ENCODE measurements around the gene SDC3. TPM values are rescaled to one million over a fixed set of nuclear protein-coding genes. Genes with fewer than 3 reads are reported as not detected.

Gene SDC3
- total and polyA plus RNA-seq, 4 donors: 21.2 to 41.8 (median 23.7) TPM

DNA sequence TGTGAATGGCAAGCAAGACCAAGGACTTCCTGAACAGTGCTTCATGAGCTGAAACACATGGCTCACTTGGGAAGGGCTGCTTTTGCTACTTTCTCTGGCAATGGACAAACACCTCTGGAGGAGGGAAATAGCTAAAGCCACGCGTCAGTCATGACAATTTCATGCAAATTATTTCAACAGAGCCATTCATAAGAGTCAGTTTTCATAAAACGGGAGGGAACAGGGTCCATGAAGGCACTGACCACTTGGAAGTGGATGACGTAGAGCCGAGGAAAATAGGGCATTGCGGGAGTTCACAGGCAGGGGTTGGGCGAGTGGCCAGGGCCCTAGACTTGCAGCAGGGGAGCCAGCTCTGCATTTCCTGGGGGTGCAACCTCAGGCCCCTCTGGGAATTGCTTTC is 43.9 kb downstream of the SDC3 start:
- ATAC-seq (ENCODE audit: insufficient read depth, low FRiP score) (no peak), DNase-seq (no peak)
- no peaks in the 10 kb centered on the region for H3K9me3 ChIP-seq (ENCODE audit: control insufficient read depth in 4 of 4, insufficient read depth in 3 of 4, low read length in 3 of 4)
- no peaks in the 10 kb centered on the region for H3K27me3 ChIP-seq (ENCODE audit: control insufficient read depth in 3 of 3, insufficient read depth in 3 of 3, low read length in 2 of 3)
- TF ChIP-seq, protein P1, sequence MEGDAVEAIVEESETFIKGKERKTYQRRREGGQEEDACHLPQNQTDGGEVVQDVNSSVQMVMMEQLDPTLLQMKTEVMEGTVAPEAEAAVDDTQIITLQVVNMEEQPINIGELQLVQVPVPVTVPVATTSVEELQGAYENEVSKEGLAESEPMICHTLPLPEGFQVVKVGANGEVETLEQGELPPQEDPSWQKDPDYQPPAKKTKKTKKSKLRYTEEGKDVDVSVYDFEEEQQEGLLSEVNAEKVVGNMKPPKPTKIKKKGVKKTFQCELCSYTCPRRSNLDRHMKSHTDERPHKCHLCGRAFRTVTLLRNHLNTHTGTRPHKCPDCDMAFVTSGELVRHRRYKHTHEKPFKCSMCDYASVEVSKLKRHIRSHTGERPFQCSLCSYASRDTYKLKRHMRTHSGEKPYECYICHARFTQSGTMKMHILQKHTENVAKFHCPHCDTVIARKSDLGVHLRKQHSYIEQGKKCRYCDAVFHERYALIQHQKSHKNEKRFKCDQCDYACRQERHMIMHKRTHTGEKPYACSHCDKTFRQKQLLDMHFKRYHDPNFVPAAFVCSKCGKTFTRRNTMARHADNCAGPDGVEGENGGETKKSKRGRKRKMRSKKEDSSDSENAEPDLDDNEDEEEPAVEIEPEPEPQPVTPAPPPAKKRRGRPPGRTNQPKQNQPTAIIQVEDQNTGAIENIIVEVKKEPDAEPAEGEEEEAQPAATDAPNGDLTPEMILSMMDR (IDR thresholded peaks at IDR 0.05; ENCODE audit: control extremely low read depth, extremely low read depth): no peak
- H3K4me1 ChIP-seq (ENCODE audit: control insufficient read depth in 5 of 5, insufficient read depth in 5 of 5, low read length in 5 of 5): peaks cover 0 to 4% (median 0%) of the 10 kb centered on the region in 5 donors
- no peak overlapping the region for H3K4me3 ChIP-seq
- no peak overlapping the region for H3K9ac ChIP-seq (ENCODE audit: insufficient read depth in 1 of 2, low read length in 2 of 2)
- H3K36me3 ChIP-seq (ENCODE audit: control insufficient read depth in 4 of 4, insufficient read depth in 4 of 4, low read length in 4 of 4): no peaks in the 10 kb centered on the region
- WGBS, 2 donors: 71 to 80% methylated on average over 7 of the region's 7 CpGs
- H3K27ac ChIP-seq (ENCODE audit: low read depth in 1 of 2, low read length in 1 of 2): no peak overlapping the region

DNA sequence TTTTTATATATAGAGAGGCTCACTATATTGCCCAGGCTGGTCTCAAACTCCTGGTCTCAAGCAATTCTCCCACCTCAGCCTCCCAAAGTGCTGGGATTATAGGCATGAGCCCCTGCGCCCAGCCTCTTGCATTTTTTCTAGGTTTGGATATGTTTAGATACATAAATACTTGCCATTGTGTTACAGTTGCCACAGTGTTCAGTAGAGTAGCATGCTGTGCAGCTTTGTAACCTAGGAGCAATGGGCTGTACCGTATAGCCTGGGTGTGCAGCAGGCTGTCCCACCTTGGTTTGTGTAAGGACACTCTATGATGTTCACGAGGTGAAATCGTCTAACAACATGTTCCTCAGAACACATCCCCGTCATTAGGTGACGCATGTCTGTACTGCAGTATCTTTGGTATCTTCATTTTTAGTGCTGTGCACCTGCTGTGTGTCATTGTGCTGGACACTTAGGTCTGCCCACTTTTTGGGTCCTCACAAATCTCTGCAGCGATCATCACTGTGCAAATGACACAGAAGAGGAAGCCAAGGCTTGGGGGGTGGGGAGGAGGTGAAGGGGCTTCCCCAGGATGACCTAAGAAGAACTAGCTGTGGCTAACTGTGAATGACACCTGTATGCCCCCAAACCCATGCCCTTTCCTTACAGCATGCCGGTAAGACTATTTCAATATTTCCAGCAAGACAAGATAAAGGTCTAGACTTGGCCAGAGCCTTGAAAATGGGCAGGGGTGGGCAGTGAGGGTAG is 44.5 kb downstream of the SDC3 start:
- Histone ChIP-seq H3K9me3 (ENCODE audit: control insufficient read depth in 4 of 4, insufficient read depth in 3 of 4, low read length in 3 of 4) (no peaks in the 10 kb centered on the region), H3K27ac (ENCODE audit: low read depth in 1 of 2, low read length in 1 of 2) (no peak overlapping the region), H3K4me1 (ENCODE audit: control insufficient read depth in 5 of 5, insufficient read depth in 5 of 5, low read length in 5 of 5) (peaks cover 0 to 10% (median 0%) of the 10 kb centered on the region in 5 donors), H3K4me3 (no peak overlapping the region), H3K27me3 (ENCODE audit: control insufficient read depth in 3 of 3, insufficient read depth in 3 of 3, low read length in 2 of 3) (no peaks in the 10 kb centered on the region), H3K36me3 (ENCODE audit: control insufficient read depth in 4 of 4, insufficient read depth in 4 of 4, low read length in 4 of 4) (no peaks in the 10 kb centered on the region), H3K9ac (ENCODE audit: insufficient read depth in 1 of 2, low read length in 2 of 2) (no peak overlapping the region)
- 90 to 94% methylated on average over 8 of the region's 8 CpGs for WGBS, 2 donors
- DNase-seq: no peak
- TF ChIP-seq, protein P1 (IDR thresholded peaks at IDR 0.05; ENCODE audit: control extremely low read depth, extremely low read depth): no peak
- no peak for ATAC-seq (ENCODE audit: insufficient read depth, low FRiP score)

- no peak overlapping the region for H3K9ac ChIP-seq (ENCODE audit: insufficient read depth in 1 of 2, low read length in 2 of 2)
- H3K36me3 ChIP-seq (ENCODE audit: control insufficient read depth in 4 of 4, insufficient read depth in 4 of 4, low read length in 4 of 4): no peaks in the 10 kb centered on the region
- no peak overlapping the region for H3K27ac ChIP-seq (ENCODE audit: low read depth in 1 of 2, low read length in 1 of 2)
- DNase-seq: no peak
- no peak for ATAC-seq (ENCODE audit: insufficient read depth, low FRiP score)
- TF ChIP-seq, protein P1 (IDR thresholded peaks at IDR 0.05; ENCODE audit: control extremely low read depth, extremely low read depth): no peak
- H3K4me1 ChIP-seq (ENCODE audit: control insufficient read depth in 5 of 5, insufficient read depth in 5 of 5, low read length in 5 of 5): peaks cover 0 to 22% (median 3%) of the 10 kb centered on the region in 5 donors
- no peaks in the 10 kb centered on the region for H3K27me3 ChIP-seq (ENCODE audit: control insufficient read depth in 3 of 3, insufficient read depth in 3 of 3, low read length in 2 of 3)
- WGBS, 2 donors: 72 to 85% methylated on average over 5 of the region's 5 CpGs
- H3K4me3 ChIP-seq: no peak overlapping the region
- no peaks in the 10 kb centered on the region for H3K9me3 ChIP-seq (ENCODE audit: control insufficient read depth in 4 of 4, insufficient read depth in 3 of 4, low read length in 3 of 4)
Measured at GRCh38 chr1:30860320-30860652, 48.3 kb downstream of the SDC3 start.

DNA sequence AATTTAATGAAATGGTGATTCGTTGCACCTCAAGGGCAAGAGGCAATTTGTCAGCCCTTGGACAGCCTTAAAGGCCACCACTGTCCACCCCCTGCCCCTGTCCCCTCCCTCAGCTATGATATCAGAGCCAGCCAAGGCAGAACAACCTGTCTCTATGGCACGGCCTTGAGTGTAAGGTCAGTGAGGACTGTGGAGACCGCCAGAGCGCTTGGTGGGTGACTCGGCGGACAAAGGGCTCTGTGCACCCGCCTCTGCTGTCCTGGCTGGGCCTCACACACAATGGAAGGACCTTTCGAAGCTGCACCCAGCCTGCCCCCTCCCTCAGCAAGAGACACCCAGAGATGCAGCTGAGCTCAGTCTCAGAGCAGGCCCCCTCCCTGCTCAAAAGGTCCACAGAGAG is 50.6 kb downstream of the SDC3 start:
- H3K9ac ChIP-seq (ENCODE audit: insufficient read depth in 1 of 2, low read length in 2 of 2): no peak overlapping the region
- TF ChIP-seq, protein P1 (IDR thresholded peaks at IDR 0.05; ENCODE audit: control extremely low read depth, extremely low read depth): no peak
- H3K27me3 ChIP-seq (ENCODE audit: control insufficient read depth in 3 of 3, insufficient read depth in 3 of 3, low read length in 2 of 3): no peaks in the 10 kb centered on the region
- peaks cover 0 to 18% (median 3%) of the 10 kb centered on the region in 5 donors for H3K4me1 ChIP-seq (ENCODE audit: control insufficient read depth in 5 of 5, insufficient read depth in 5 of 5, low read length in 5 of 5)
- WGBS, 2 donors: 93 to 95% methylated on average over 8 of the region's 8 CpGs
- H3K4me3 ChIP-seq: no peak overlapping the region
- H3K36me3 ChIP-seq (ENCODE audit: control insufficient read depth in 4 of 4, insufficient read depth in 4 of 4, low read length in 4 of 4): no peaks in the 10 kb centered on the region
- DNase-seq (no peak), ATAC-seq (ENCODE audit: insufficient read depth, low FRiP score) (no peak)
- H3K27ac ChIP-seq (ENCODE audit: low read depth in 1 of 2, low read length in 1 of 2): no peak overlapping the region
- H3K9me3 ChIP-seq (ENCODE audit: control insufficient read depth in 4 of 4, insufficient read depth in 3 of 4, low read length in 3 of 4): no peaks in the 10 kb centered on the region

All from lung (tissue), 12 donors.